ENCODE results near the gene ERCC6L2. TPM values are rescaled to one million over a fixed set of nuclear protein-coding genes. Genes with fewer than 3 reads are reported as not detected.

ERCC6L2 gene
- total and polyA plus RNA-seq, 9 of the 15 experiments (the other 6 are each of a cell fraction or from before 2014, with no cell fraction given): 7.8 to 42.8 (median 23.6) TPM

- Histone ChIP-seq H3K79me2 (ENCODE audit: control insufficient read depth, insufficient read depth, low read length) (peaks cover 42% of the 10 kb centered on the region), H3K4me2 (ENCODE audit: insufficient read depth, low read length) (no peak overlapping the region), H3K4me3 (no peak overlapping the region), H3K9me1 (ENCODE audit: control insufficient read depth, insufficient read depth, low read length) (no peaks in the 10 kb centered on the region), H3K27ac (ENCODE audit: extremely low read depth, low read depth, low read length) (no peak overlapping the region), H3K4me1 (replicated peaks in 1 of 2; ENCODE audit: control insufficient read depth in 2 of 2, insufficient read depth in 2 of 2, low read length in 2 of 2) (no peaks in the 10 kb centered on the region), H2AFZ (ENCODE audit: low read depth, low read length) (no peak overlapping the region), H3K36me3 (ENCODE audit: control insufficient read depth, insufficient read depth, low read length) (peaks cover 13% of the 10 kb centered on the region; the same call in 1 of the 3 replicates), H3K9me3 (replicated peaks; ENCODE audit: control insufficient read depth, insufficient read depth, low read depth, low read length) (no peaks in the 10 kb centered on the region; the same call in 1 of the 2 replicates), H3K9ac (ENCODE audit: insufficient read depth in 1 of 2, low read depth in 2 of 2, low read length in 2 of 2) (no peak overlapping the region), H4K20me1 (replicated peaks; ENCODE audit: control insufficient read depth, insufficient read depth, low read length) (no peaks in the 10 kb centered on the region), H3K27me3 (ENCODE audit: control insufficient read depth in 2 of 2, insufficient read depth in 2 of 2, low read length in 2 of 2) (no peaks in the 10 kb centered on the region)
- POLR2A ChIA-PET: interaction anchor here (4.0 kb wide), 1 partner anchor 15 kb away, joined by 18 read pairs; the partner anchor contains the start of gene ERCC6L2
- DNase-seq (ENCODE audit: extremely low read depth in 1 of 4, low spot score in 3 of 4) (no peak), ATAC-seq (no peak), FAIRE-seq (no peak)
- in situ Hi-C loops (cut with MboI) (no loop called here), intact Hi-C loops (cut with micrococcal nuclease) (no loop called here)
- TF ChIP-seq HNRNPUL1 (IDR thresholded peaks at IDR 0.05; ENCODE audit: low read length): no peak
- TF ChIP-seq EHMT2 (IDR thresholded peaks at IDR 0.05): no peak
- no peak for TF ChIP-seq ARNT (IDR thresholded peaks at IDR 0.05)
- TF ChIP-seq NCOA2 (IDR thresholded peaks at IDR 0.05; ENCODE audit: partially characterized antibody in 2 of 2): no peak
- TF ChIP-seq ARID2 (IDR thresholded peaks at IDR 0.05): no peak
- TF ChIP-seq SP1 (CRISPR knock-in tag; IDR thresholded peaks at IDR 0.05): no peak
- no peak for TF ChIP-seq SRSF3 (IDR thresholded peaks at IDR 0.05; ENCODE audit: insufficient read depth, low read length)
- no peak for TF ChIP-seq ZNF124 (CRISPR knock-in tag; IDR thresholded peaks at IDR 0.05)
- no peak for TF ChIP-seq BRD9 (IDR thresholded peaks at IDR 0.05; ENCODE audit: low read depth, partially characterized antibody)
- no peak for TF ChIP-seq NBN (IDR thresholded peaks at IDR 0.05; ENCODE audit: low read depth)
- TF ChIP-seq ZNF655 (CRISPR knock-in tag; IDR thresholded peaks at IDR 0.05): no peak
- TF ChIP-seq ATF7 (IDR thresholded peaks at IDR 0.05): no peak
- no TSS peak for BruUV-seq (replicated peaks)
- CTCF ChIA-PET (ENCODE audit: low intra/inter-chr PET ratio): no interaction called here
- WGBS (ENCODE audit: insufficient coverage, low coverage, missing lambda C conversion rate): 100% methylated on average over 4 of the region's 4 CpGs
Observed at GRCh38 chr9:95890594-95890993, 15.1 kb downstream of the ERCC6L2 start.

Data from K562 (cell line).